HepG2 (cell line): ENCODE data around the gene MAD2L2. TPM values are rescaled to one million over a fixed set of nuclear protein-coding genes. Genes with fewer than 3 reads are reported as not detected.
A peak's percentile ranks its signal among the peaks of the same experiment; 100 is the strongest.

Experiments used
- CCAR2 ChIP-seq: fragments of 200-400 bp; formaldehyde crosslinking; optimal IDR thresholded peaks from 2 replicates; pipeline ENCODE3; 2018; ENCODE audit warnings: low read depth, mild to moderate bottlenecking, low read length, moderate library complexity
- FOXO4 ChIP-seq: sonication (generic); formaldehyde crosslinking; conservative IDR thresholded peaks from 2 replicates; pipeline ENCODE4 v1.8.1; 2023; ENCODE audit warnings: missing genetic modification reagents
- HES4 ChIP-seq: sonication (generic); formaldehyde crosslinking; IDR thresholded peaks from 2 replicates; pipeline ENCODE4 v1.9.0; 2021; ENCODE audit warnings: mild to moderate bottlenecking, missing genetic modification reagents, borderline replicate concordance
- HOXA5 ChIP-seq: sonication (generic); formaldehyde crosslinking; IDR thresholded peaks from 2 replicates; pipeline ENCODE4 v1.4.0; 2020; ENCODE audit warnings: missing genetic modification reagents
- JUNB ChIP-seq: sonication (generic); formaldehyde crosslinking; IDR thresholded peaks from 2 replicates; pipeline ENCODE4 v1.8.0; 2022; ENCODE audit warnings: missing genetic modification reagents, mild to moderate bottlenecking, borderline replicate concordance
- NCOR1 ChIP-seq: fragments of 200-600 bp; sonication (generic); IDR thresholded peaks from 2 replicates; pipeline ENCODE4 v1.7.0; 2017; ENCODE audit warnings: antibody characterized with exemption, low read length, borderline replicate concordance
- NONO ChIP-seq, 2 experiments: fragments of 450-650 bp in 1 of 2; sonication (generic) in 1 of 2; formaldehyde crosslinking in 1 of 2; IDR thresholded peaks in 1 of 2; conservative IDR thresholded peaks in 1 of 2; 2 replicates each; pipeline versions ENCODE4 v1.6.1 to v1.8.0; 2017 to 2022; ENCODE audit warnings: mild to moderate bottlenecking in 1 of 2, missing genetic modification reagents in 1 of 2, moderate library complexity in 1 of 2
- NR3C1 ChIP-seq: sonication (generic); formaldehyde crosslinking; IDR thresholded peaks from 2 replicates; pipeline ENCODE4 v1.4.0; 2020; ENCODE audit warnings: missing genetic modification reagents
- REST ChIP-seq, 2 experiments: IDR thresholded peaks; 2 replicates each; pipeline ENCODE4 v1.6.1; 2011 to 2012; ENCODE audit warnings: low read length in 2 of 2, borderline replicate concordance in 1 of 2, low read depth in 1 of 2, mild to moderate bottlenecking in 1 of 2, moderate library complexity in 1 of 2
- SNAPC4 ChIP-seq: sonication (generic); formaldehyde crosslinking; IDR thresholded peaks from 2 replicates; pipeline ENCODE4 v1.4.0; 2020; ENCODE audit warnings: mild to moderate bottlenecking, missing genetic modification reagents
- SP140L ChIP-seq: sonication (generic); formaldehyde crosslinking; IDR thresholded peaks from 2 replicates; pipeline ENCODE4 v1.4.0; 2020; ENCODE audit warnings: missing genetic modification reagents, borderline replicate concordance
- ZBTB4 ChIP-seq: sonication (generic); formaldehyde crosslinking; IDR thresholded peaks from 2 replicates; pipeline ENCODE4 v1.4.0; 2020; ENCODE audit warnings: missing genetic modification reagents, mild to moderate bottlenecking, borderline replicate concordance
- ZFY ChIP-seq: sonication (generic); formaldehyde crosslinking; IDR thresholded peaks from 2 replicates; pipeline ENCODE4 v1.4.0; 2020; ENCODE audit warnings: missing genetic modification reagents
- ZNF550 ChIP-seq: sonication (generic); formaldehyde crosslinking; IDR thresholded peaks from 2 replicates; pipeline ENCODE4 v1.4.0; 2020; ENCODE audit warnings: mild to moderate bottlenecking, missing genetic modification reagents, borderline replicate concordance
- polyA plus RNA-seq, 8 experiments: library from polyadenylated mRNA; depleted of rRNA in 3 of 8; stranded (reverse) in 7 of 8; unstranded in 1 of 8; fragments of >200 nt; fragmentation: Illumina TruSeq in 4 of 8; extraction: Trizol in 4 of 8; gene quantifications; 2 replicates each; pipeline versions ENCODE4 v1.2.1 to v1.2.3, GENCODE V29; 2011 to 2016; ENCODE audit warnings: low read depth in 4 of 8, missing spikeins in 1 of 8, mixed read lengths in 1 of 8; ENCODE audit not compliant: insufficient read depth in 1 of 8
- total RNA-seq, 5 experiments: library from RNA; depleted of rRNA; stranded (reverse); fragments of >200 nt; fragmentation: Illumina TruSeq; extraction: Trizol; gene quantifications; 2 replicates each; pipeline ENCODE4 v1.2.3, GENCODE V29; 2016; ENCODE audit warnings: low read depth in 1 of 5

Gene MAD2L2
- total and polyA plus RNA-seq, 2 of the 13 experiments (the other 11 are each of a cell fraction or from before 2014, with no cell fraction given) = 51.8 to 53.8 TPM

GRCh38 chr1:11654137-11654938, 26.6 kb downstream of the MAD2L2 start, which contains the start of the genes FBXO2 and FBXO44 (continued):
- no peak; a peak in 1 of 4 replicates for TF ChIP-seq REST (IDR thresholded peaks at IDR 0.05; ENCODE audit: borderline replicate concordance in 1 of 2, low read depth in 1 of 2, low read length in 2 of 2)
- 0 out of 2 replicates have a peak, but pooled peaks have one; percentile 22 for TF ChIP-seq JUNB (CRISPR knock-in tag)
- TF ChIP-seq ZFY (CRISPR knock-in tag) = peak; percentile 53
- TF ChIP-seq SP140L (CRISPR knock-in tag) = no peak
- TF ChIP-seq NR3C1 (CRISPR knock-in tag) = no peak
- TF ChIP-seq HES4 (CRISPR knock-in tag) = no peak
- TF ChIP-seq HOXA5 (CRISPR knock-in tag) = no peak
- no peak for TF ChIP-seq NCOR1
- no peak for TF ChIP-seq ZBTB4 (CRISPR knock-in tag)
- TF ChIP-seq NONO (IDR thresholded peaks at IDR 0.05) = no peak
- peak; percentile 66; the same call in 1 of the 2 replicates for TF ChIP-seq NONO (CRISPR knock-in tag; conservative IDR thresholded peaks at IDR 0.05)
- no peak for TF ChIP-seq SNAPC4 (CRISPR knock-in tag)
- no peak for TF ChIP-seq FOXO4 (CRISPR knock-in tag)
- no peak for TF ChIP-seq CCAR2
- TF ChIP-seq ZNF550 (CRISPR knock-in tag) = no peak
